Retinal pigment epithelial cell (primary cell): ENCODE measurements around the gene MYL6.

Experiments used
- DNase-seq: peaks from one replicate; pipeline ENCODE4 v3.0.0-alpha.2; 2010; ENCODE audit warnings: low read depth
- H3K4me3 ChIP-seq: 2 replicates; pipeline ENCODE4 v1.5.1; 2011; ENCODE audit warnings: mild to moderate bottlenecking, low read length, control low read depth, moderate library complexity
- CTCF ChIP-seq: conservative IDR thresholded peaks from 2 replicates; pipeline ENCODE4 v1.5.1; 2011; ENCODE audit warnings: low read depth, low read length, control low read depth, inconsistent platforms

MYL6 gene

GRCh38 chr12:56162468-56163290, 4.5 kb downstream of the MYL6 start:
- no peak for DNase-seq
- no peak overlapping the region for H3K4me3 ChIP-seq

DNA sequence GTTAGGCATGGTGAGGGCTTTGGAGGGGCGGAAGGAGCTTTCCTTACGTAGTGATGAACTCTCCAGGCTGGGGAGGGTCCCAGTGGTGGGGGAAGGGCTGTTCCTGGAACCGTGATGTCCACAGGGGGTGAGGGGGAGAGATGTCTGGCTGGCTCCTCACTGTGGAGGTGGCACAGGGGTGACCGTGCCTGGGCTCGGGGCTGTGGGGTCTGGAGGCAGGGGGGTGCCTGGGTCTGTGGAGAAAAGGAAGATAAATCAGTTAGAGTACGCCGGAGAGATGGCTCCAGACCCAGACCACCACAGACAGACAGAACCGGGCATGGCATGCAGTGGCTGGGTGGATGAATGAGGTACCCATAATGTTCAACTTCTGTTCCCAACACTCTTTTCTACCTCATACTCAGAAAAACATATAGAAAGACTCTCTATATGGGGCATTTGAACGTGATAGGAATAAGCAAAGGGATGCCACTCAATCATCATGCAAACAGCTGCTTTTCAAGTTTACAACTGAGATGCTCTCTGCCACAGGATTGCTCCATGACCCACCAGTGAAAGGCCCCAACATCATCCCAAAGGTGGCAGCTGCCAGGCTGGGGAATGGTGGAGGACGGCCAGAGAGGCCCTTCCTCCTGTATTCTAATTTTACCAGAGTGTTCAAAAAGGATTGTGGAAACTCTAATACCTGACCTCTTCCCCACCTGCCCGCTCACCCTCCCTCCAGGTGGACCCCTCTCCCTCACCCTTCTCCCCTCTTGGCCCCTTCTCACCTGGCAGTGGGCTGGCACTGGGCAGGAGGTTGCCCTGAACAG, 5.6 kb downstream of the MYL6 start:
- TF ChIP-seq CTCF, result no peak
- no peak for DNase-seq
- no peak overlapping the region for H3K4me3 ChIP-seq

More at GRCh38 chr12:56162468-56163290, 4.5 kb downstream of the MYL6 start:
- TF ChIP-seq CTCF, result no peak

- DNase-seq, result no peak
- no peak overlapping the region for H3K4me3 ChIP-seq
- TF ChIP-seq CTCF, result no peak
Measured at GRCh38 chr12:56164345-56164729, 6.2 kb downstream of the MYL6 start.

DNA sequence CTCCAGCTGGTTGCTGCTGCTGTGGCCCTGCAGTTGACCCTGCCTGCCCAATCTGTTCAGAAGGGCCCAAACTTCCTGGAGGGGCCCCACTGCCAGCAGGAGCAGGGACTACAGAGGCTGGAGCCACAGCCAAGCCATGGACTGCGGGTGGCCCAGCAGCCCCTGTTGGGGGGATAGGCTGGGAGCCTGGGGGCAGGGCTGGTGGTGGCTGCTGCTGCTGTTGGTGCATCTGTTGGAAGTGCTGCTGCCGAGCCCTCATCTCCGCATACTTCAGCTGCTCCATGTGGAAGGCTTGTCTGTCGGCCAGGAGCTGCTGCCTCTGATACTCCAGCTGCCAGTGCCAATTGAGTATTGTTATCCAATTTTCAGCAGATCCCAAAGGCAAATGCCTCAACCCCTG, 7.2 kb downstream of the MYL6 start:
- DNase-seq, result no peak
- no peak overlapping the region for H3K4me3 ChIP-seq
- no peak for TF ChIP-seq CTCF

GRCh38 chr12:56169229-56169759, 11.1 kb downstream of the MYL6 start:
- no peak for DNase-seq
- no peak overlapping the region for H3K4me3 ChIP-seq
- no peak for TF ChIP-seq CTCF

- no peak for TF ChIP-seq CTCF
- no peak overlapping the region for H3K4me3 ChIP-seq
- DNase-seq, result no peak
Measured at GRCh38 chr12:56172839-56173238, 14.7 kb downstream of the MYL6 start.
